Measurements from ENCODE around the gene EHBP1L1. TPM values are rescaled to one million over a fixed set of nuclear protein-coding genes. Genes with fewer than 3 reads are reported as not detected.

Gene EHBP1L1
- total and polyA plus RNA-seq, 9 donors = 21.7 to 63.0 (median 40.3) TPM

- 66 to 70% (median 70%) methylated on average over 8 to 12 of the region's 12 CpGs for WGBS, 3 donors
- H3K27ac ChIP-seq = no peak within 1 kb of the TSS
- intact Hi-C loops (cut with DNase I) = no loop called here
- H3K4me1 ChIP-seq (ENCODE audit: insufficient read depth) = no peaks in the 10 kb centered on the region
- no peaks in the 10 kb centered on the region for H3K36me3 ChIP-seq
- DNase-seq = no peak
- TF ChIP-seq, protein P1, sequence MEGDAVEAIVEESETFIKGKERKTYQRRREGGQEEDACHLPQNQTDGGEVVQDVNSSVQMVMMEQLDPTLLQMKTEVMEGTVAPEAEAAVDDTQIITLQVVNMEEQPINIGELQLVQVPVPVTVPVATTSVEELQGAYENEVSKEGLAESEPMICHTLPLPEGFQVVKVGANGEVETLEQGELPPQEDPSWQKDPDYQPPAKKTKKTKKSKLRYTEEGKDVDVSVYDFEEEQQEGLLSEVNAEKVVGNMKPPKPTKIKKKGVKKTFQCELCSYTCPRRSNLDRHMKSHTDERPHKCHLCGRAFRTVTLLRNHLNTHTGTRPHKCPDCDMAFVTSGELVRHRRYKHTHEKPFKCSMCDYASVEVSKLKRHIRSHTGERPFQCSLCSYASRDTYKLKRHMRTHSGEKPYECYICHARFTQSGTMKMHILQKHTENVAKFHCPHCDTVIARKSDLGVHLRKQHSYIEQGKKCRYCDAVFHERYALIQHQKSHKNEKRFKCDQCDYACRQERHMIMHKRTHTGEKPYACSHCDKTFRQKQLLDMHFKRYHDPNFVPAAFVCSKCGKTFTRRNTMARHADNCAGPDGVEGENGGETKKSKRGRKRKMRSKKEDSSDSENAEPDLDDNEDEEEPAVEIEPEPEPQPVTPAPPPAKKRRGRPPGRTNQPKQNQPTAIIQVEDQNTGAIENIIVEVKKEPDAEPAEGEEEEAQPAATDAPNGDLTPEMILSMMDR (IDR thresholded peaks at IDR 0.05) = no peak
- TF ChIP-seq EP300 (IDR thresholded peaks at IDR 0.05) (no peak), POLR2A (IDR thresholded peaks at IDR 0.05) (no peak)
- H3K9me3 ChIP-seq = no peaks in the 10 kb centered on the region
- no peak within 1 kb of the TSS for H3K4me3 ChIP-seq
- no peaks in the 10 kb centered on the region for H3K27me3 ChIP-seq
Measured at GRCh38 chr11:65595543-65596281, 19.9 kb downstream of the EHBP1L1 start, which contains the start of gene KCNK7. Gene KCNK7 (minus strand): TSS chr11:65595800. CDS start chr11:65595772, 28 bp downstream.

- 58 to 77% (median 62%) methylated on average over 5 to 6 of the region's 6 CpGs for WGBS, 3 donors
- DNase-seq = no peak
- Histone ChIP-seq H3K4me3 (no peak overlapping the region), H3K4me1 (ENCODE audit: insufficient read depth) (no peaks in the 10 kb centered on the region), H3K27me3 (no peaks in the 10 kb centered on the region), H3K36me3 (no peaks in the 10 kb centered on the region), H3K9me3 (no peaks in the 10 kb centered on the region), H3K27ac (no peak overlapping the region)
- intact Hi-C loops (cut with DNase I) = no loop called here
- no peak for TF ChIP-seq POLR2A (IDR thresholded peaks at IDR 0.05)
- TF ChIP-seq EP300 (IDR thresholded peaks at IDR 0.05) = no peak
- TF ChIP-seq, protein P1 (IDR thresholded peaks at IDR 0.05) = no peak
Measured at GRCh38 chr11:65596520-65596919, 20.7 kb downstream of the EHBP1L1 start.

- no peak for DNase-seq
- Histone ChIP-seq H3K4me1 (ENCODE audit: insufficient read depth) (no peaks in the 10 kb centered on the region), H3K27ac (no peak overlapping the region), H3K4me3 (no peak overlapping the region), H3K36me3 (no peaks in the 10 kb centered on the region), H3K9me3 (no peaks in the 10 kb centered on the region), H3K27me3 (no peaks in the 10 kb centered on the region)
- 84 to 86% (median 86%) methylated on average over 16 of the region's 16 CpGs for WGBS, 3 donors
- intact Hi-C loops (cut with DNase I) = no loop called here
- TF ChIP-seq POLR2A (IDR thresholded peaks at IDR 0.05) (no peak), EP300 (IDR thresholded peaks at IDR 0.05) (no peak)
- TF ChIP-seq, protein P1 (IDR thresholded peaks at IDR 0.05) = no peak
Measured at GRCh38 chr11:65598258-65598699, 22.4 kb downstream of the EHBP1L1 start.

- DNase-seq = no peak
- Histone ChIP-seq H3K36me3 (no peaks in the 10 kb centered on the region), H3K9me3 (no peaks in the 10 kb centered on the region), H3K27ac (no peak overlapping the region), H3K27me3 (no peaks in the 10 kb centered on the region), H3K4me1 (ENCODE audit: insufficient read depth) (no peaks in the 10 kb centered on the region), H3K4me3 (no peak overlapping the region)
- intact Hi-C loops (cut with DNase I) = no loop called here
- WGBS, 3 donors = 80 to 85% (median 82%) methylated on average over 43 to 49 of the region's 49 CpGs
- TF ChIP-seq POLR2A (IDR thresholded peaks at IDR 0.05) (no peak), EP300 (IDR thresholded peaks at IDR 0.05) (no peak)
- TF ChIP-seq, protein P1 (IDR thresholded peaks at IDR 0.05) = no peak
Measured at GRCh38 chr11:65599216-65599954, 23.5 kb downstream of the EHBP1L1 start.

Data from ovary (tissue), 9 donors.